ENCODE measurements around the gene TAF6L. TPM values are rescaled to one million over a fixed set of nuclear protein-coding genes. Genes with fewer than 3 reads are reported as not detected.
A peak's percentile ranks its signal among the peaks of the same experiment; 100 is the strongest.

The TAF6L gene
- total and polyA plus RNA-seq, 9 of the 15 experiments (the other 6 are each of a cell fraction or from before 2014, with no cell fraction given) = 0.04 to 45.5 (median 20.8) TPM

- TF ChIP-seq HINFP (tag; conservative IDR thresholded peaks at IDR 0.05; ENCODE audit: low read depth) (no peak), GTF2E2 (tag; IDR thresholded peaks at IDR 0.05) (no peak), ZNF408 (CRISPR knock-in tag; IDR thresholded peaks at IDR 0.05; ENCODE audit: low read depth) (no peak), ARID1B (IDR thresholded peaks at IDR 0.05) (no peak), NR2F6 (CRISPR knock-in tag; IDR thresholded peaks at IDR 0.05) (no peak), TAL1 (IDR thresholded peaks at IDR 0.05) (no peak), EGR1 (conservative IDR thresholded peaks at IDR 0.05) (no peak)
Observed at GRCh38 chr11:62775646-62776045, 4.5 kb downstream of the TAF6L start (continued).

- no peaks in the 10 kb centered on the region for H3K9me3 ChIP-seq (replicated peaks; ENCODE audit: control insufficient read depth, insufficient read depth, low read depth, low read length)
- peak in 2 of 4 experiments; percentile 2 to 3 for DNase-seq (ENCODE audit: extremely low read depth in 1 of 4, low spot score in 3 of 4)
- ATAC-seq = no peak
- peaks cover 0 to 3% of the 10 kb centered on the region in 2 experiments; a peak in 2 of 5 replicates for H3K4me1 ChIP-seq (replicated peaks in 1 of 2; ENCODE audit: control insufficient read depth in 2 of 2, insufficient read depth in 2 of 2, low read length in 2 of 2)
- in situ Hi-C loops (cut with MboI) (no loop called here), intact Hi-C loops (cut with micrococcal nuclease) (no loop called here)
- WGBS (ENCODE audit: insufficient coverage, low coverage, missing lambda C conversion rate) = 70% methylated on average over 2 of the region's 2 CpGs
- H3K9me1 ChIP-seq (ENCODE audit: control insufficient read depth, insufficient read depth, low read length) = no peaks in the 10 kb centered on the region
- H3K4me2 ChIP-seq (ENCODE audit: insufficient read depth, low read length) = no peak overlapping the region
- H3K79me2 ChIP-seq (ENCODE audit: control insufficient read depth, insufficient read depth, low read length) = peaks cover 19% of the 10 kb centered on the region
- no peak for FAIRE-seq
- BruUV-seq (replicated peaks) = no TSS peak
- H3K36me3 ChIP-seq (ENCODE audit: control insufficient read depth, insufficient read depth, low read length) = peaks cover 59% of the 10 kb centered on the region
- H2AFZ ChIP-seq (ENCODE audit: low read depth, low read length) = no peak overlapping the region
- H3K27ac ChIP-seq (ENCODE audit: extremely low read depth, low read depth, low read length) = no peak overlapping the region
- 0 out of 4 replicates have a peak overlapping the region, but pooled peaks of 1 of the 2 experiments have one; percentile 36 for H3K9ac ChIP-seq (ENCODE audit: insufficient read depth in 1 of 2, low read depth in 2 of 2, low read length in 2 of 2)
- ChIA-PET CTCF (ENCODE audit: low intra/inter-chr PET ratio) (no interaction called here), POLR2A (no interaction called here)
- H3K4me3 ChIP-seq = no peak overlapping the region
- no peaks in the 10 kb centered on the region for H3K27me3 ChIP-seq (ENCODE audit: control insufficient read depth in 2 of 2, insufficient read depth in 2 of 2, low read length in 2 of 2)
- no peaks in the 10 kb centered on the region for H4K20me1 ChIP-seq (replicated peaks; ENCODE audit: control insufficient read depth, insufficient read depth, low read length)
- TF ChIP-seq MTF1 (CRISPR knock-in tag; IDR thresholded peaks at IDR 0.05; ENCODE audit: borderline replicate concordance) (no peak), LCOR (CRISPR knock-in tag; IDR thresholded peaks at IDR 0.05) (no peak), HIVEP1 (CRISPR knock-in tag; IDR thresholded peaks at IDR 0.05) (no peak), PHB2 (IDR thresholded peaks at IDR 0.05; ENCODE audit: low read depth) (no peak), TRIM28 (IDR thresholded peaks at IDR 0.05) (no peak), BRF2 (IDR thresholded peaks at IDR 0.05; ENCODE audit: borderline replicate concordance, insufficient read depth, insufficient read length) (no peak), ZNF3 (CRISPR knock-in tag; IDR thresholded peaks at IDR 0.05) (no peak), GTF2A2 (tag; IDR thresholded peaks at IDR 0.05) (no peak), ATF6 (CRISPR knock-in tag; IDR thresholded peaks at IDR 0.05) (no peak), DIDO1 (tag; IDR thresholded peaks at IDR 0.05; ENCODE audit: low read depth) (no peak)
Observed at GRCh38 chr11:62777389-62777788, 6.2 kb downstream of the TAF6L start.
